HCT116 (cell line): ENCODE data around the gene DTD1. TPM values are rescaled to one million over a fixed set of nuclear protein-coding genes. Genes with fewer than 3 reads are reported as not detected.

Experiments
- ATAC-seq: fragments of 200-7000 bp; cut with Tn5 transposase; 2 replicates; pipeline ENCODE4 v1.9.1; 2020; ENCODE audit warnings: mild to moderate bottlenecking, moderate library complexity
- BruUV-seq: library from RNA; stranded (reverse); fragments of 400-500 nt; replicated peaks from 2 replicates; lab custom pipeline; 2021; lab: Mats Ljungman, UMichigan
- CTCF ChIA-PET: fragments of 300-600 bp; sonication (Branson Sonifier 250); formaldehyde crosslinking; loops from one replicate; lab custom pipeline; 2021; ENCODE audit warnings: antibody characterized with exemption; lab: Charles Lee
- POLR2A ChIA-PET: fragments of 300-600, 350-600 bp; sonication (Branson Sonifier 250); formaldehyde crosslinking; loops from one replicate; lab custom pipeline; 2021; ENCODE audit warnings: antibody characterized with exemption; lab: Charles Lee
- RAD21 ChIA-PET, 2 experiments: fragments of 300-600 bp; sonication (Branson Sonifier 250); formaldehyde crosslinking; loops; one replicate each; lab custom pipeline; 2023; ENCODE audit warnings: low total read pairs in 2 of 2; ENCODE audit not compliant: uncharacterized antibody in 2 of 2, unreplicated experiment in 2 of 2, low non-redundant PET in 1 of 2; lab: Charles Lee
- DNase-seq: peaks from one replicate; pipeline ENCODE4 v3.0.0-alpha.2; 2010; ENCODE audit warnings: low read depth, low spot score
- H2AFZ ChIP-seq: fragments of 200-600 bp; shearing (Covaris generic), sonication (generic); 2 replicates; pipeline ENCODE4 v1.6.1; 2017; ENCODE audit warnings: low read depth, mixed run types, mixed read lengths, antibody characterized with exemption, low read length; ENCODE audit not compliant: poor library complexity, severe bottlenecking
- H3K27ac ChIP-seq: 2 replicates; pipeline ENCODE4 v1.5.1; 2012; ENCODE audit warnings: low read depth, low read length
- H3K27me3 ChIP-seq: fragments of 200-600 bp; sonication (generic); 2 replicates; pipeline ENCODE4 v1.6.1; 2016; ENCODE audit warnings: mixed run types, low read length, mixed read lengths; ENCODE audit not compliant: insufficient read depth
- H3K36me3 ChIP-seq, 2 experiments: fragments of 200-500 bp in 1 of 2; fragments of 200-600 bp in 1 of 2; sonication (Bioruptor generic) in 1 of 2; sonication (generic) in 1 of 2; 2 replicates each; pipeline versions ENCODE4 v1.5.1 to v1.6.1; 2014 to 2016; ENCODE audit warnings: low read length in 2 of 2, inconsistent platforms in 1 of 2, mixed read lengths in 1 of 2, mixed run types in 1 of 2; ENCODE audit not compliant: insufficient read depth in 2 of 2, control insufficient read depth in 1 of 2
- H3K4me1 ChIP-seq, 2 experiments: fragments of 200-600 bp in 1 of 2; sonication (generic) in 1 of 2; 2 replicates each; pipeline versions ENCODE4 v1.5.1 to v1.6.1; 2012 to 2017; ENCODE audit warnings: low read length in 2 of 2, inconsistent platforms in 1 of 2, mild to moderate bottlenecking in 1 of 2, mixed read lengths in 1 of 2, mixed run types in 1 of 2, moderate library complexity in 1 of 2; ENCODE audit not compliant: insufficient read depth in 2 of 2, control insufficient read depth in 1 of 2
- H3K4me2 ChIP-seq: fragments of 200-600 bp; sonication (generic); 2 replicates; pipeline ENCODE4 v1.6.1; 2017; ENCODE audit warnings: mixed run types, low read length, mixed read lengths
- H3K4me3 ChIP-seq, 2 experiments: fragments of 200-600 bp in 1 of 2; sonication (generic) in 1 of 2; replicated peaks in 1 of 2; 2 replicates each; pipeline ENCODE4 v1.5.1; 2011 to 2016; ENCODE audit warnings: low read length in 2 of 2, control low read depth in 1 of 2, low read depth in 1 of 2, mild to moderate bottlenecking in 1 of 2, mixed read lengths in 1 of 2, mixed run types in 1 of 2
- H3K79me2 ChIP-seq: fragments of 200-600 bp; sonication (generic); 2 replicates; pipeline ENCODE4 v1.6.1; 2017; ENCODE audit warnings: mild to moderate bottlenecking, mixed run types, low read length, moderate library complexity, mixed read lengths; ENCODE audit not compliant: insufficient read depth
- H3K9ac ChIP-seq: fragments of 200-600 bp; sonication (generic); 2 replicates; pipeline ENCODE4 v1.6.1; 2016; ENCODE audit warnings: low read length, mixed read lengths
- H3K9me2 ChIP-seq: fragments of 200-600 bp; sonication (generic), shearing (Covaris generic); 2 replicates; pipeline ENCODE4 v1.6.1; 2017; ENCODE audit warnings: mixed run types, mild to moderate bottlenecking, moderate library complexity; ENCODE audit not compliant: insufficient read depth
- H3K9me3 ChIP-seq, 2 experiments: fragments of 200-500 bp in 1 of 2; fragments of 200-600 bp in 1 of 2; sonication (Bioruptor generic) in 1 of 2; sonication (generic) in 1 of 2; 2 replicates each; pipeline ENCODE4 v1.6.1; 2014 to 2017; ENCODE audit warnings: low read length in 2 of 2, mixed read lengths in 2 of 2, inconsistent platforms in 1 of 2, low read depth in 1 of 2, mild to moderate bottlenecking in 1 of 2, mixed run types in 1 of 2, moderate library complexity in 1 of 2; ENCODE audit not compliant: control insufficient read depth in 1 of 2, insufficient read depth in 1 of 2
- H4K20me1 ChIP-seq: fragments of 200-600 bp; sonication (generic), shearing (Covaris generic); 2 replicates; pipeline ENCODE4 v1.6.1; 2017; ENCODE audit warnings: mixed run types, mild to moderate bottlenecking, moderate library complexity; ENCODE audit not compliant: insufficient read depth
- CBX3 ChIP-seq: IDR thresholded peaks from 2 replicates; pipeline ENCODE4 v1.6.1; 2012; ENCODE audit warnings: low read depth
- POLR2A ChIP-seq: IDR thresholded peaks from 2 replicates; pipeline ENCODE4 v1.7.0; 2011; ENCODE audit warnings: borderline replicate concordance; ENCODE audit not compliant: insufficient read depth, insufficient read length; ENCODE audit errors: extremely low read depth
- RAD21 ChIP-seq: IDR thresholded peaks from 2 replicates; pipeline ENCODE4 v1.6.1; 2012; ENCODE audit warnings: low read depth, mild to moderate bottlenecking
- intact Hi-C: fragments of 100-400 bp; cut with micrococcal nuclease; formaldehyde crosslinking; loops from 2 replicates; pipeline ENCODE4 v1.10.0; 2022
- total RNA-seq: library from RNA; stranded (reverse); gene quantifications from one replicate; pipeline ENCODE4 v1.2.1, GENCODE V29; 2021; ENCODE audit not compliant: unreplicated experiment
- TF ChIP-seq, protein P1 (sequence below): IDR thresholded peaks from 2 replicates; pipeline ENCODE4 v1.6.1; 2011; ENCODE audit warnings: mild to moderate bottlenecking, low read length, moderate library complexity; ENCODE audit not compliant: insufficient replicate concordance; ENCODE audit errors: extremely low read depth
- TF ChIP-seq, protein P2 (sequence below): IDR thresholded peaks from 2 replicates; pipeline ENCODE4 v1.6.1; 2012; ENCODE audit warnings: low read depth

Gene DTD1
- total RNA-seq, 1 experiment from 2014 or later: 54.5 TPM

- ChIA-PET RAD21 (no interaction called here), POLR2A (no interaction called here)
Measured at GRCh38 chr20:18639501-18639979, 51.7 kb downstream of the DTD1 start.

More at GRCh38 chr20:18639501-18639979, 51.7 kb downstream of the DTD1 start:
- no peak overlapping the region for H2AFZ ChIP-seq
- H3K9me3 ChIP-seq: no peaks in the 10 kb centered on the region
- ATAC-seq (no peak), DNase-seq (no peak)
- H3K36me3 ChIP-seq: no peaks in the 10 kb centered on the region
- H3K9me2 ChIP-seq: no peaks in the 10 kb centered on the region
- H3K9ac ChIP-seq: no peak overlapping the region
- intact Hi-C loops: no loop called here
- H3K27ac ChIP-seq: no peak overlapping the region
- H4K20me1 ChIP-seq: no peaks in the 10 kb centered on the region
- TF ChIP-seq CBX3 (no peak), POLR2A (no peak), RAD21 (no peak)
- TF ChIP-seq, protein P1, sequence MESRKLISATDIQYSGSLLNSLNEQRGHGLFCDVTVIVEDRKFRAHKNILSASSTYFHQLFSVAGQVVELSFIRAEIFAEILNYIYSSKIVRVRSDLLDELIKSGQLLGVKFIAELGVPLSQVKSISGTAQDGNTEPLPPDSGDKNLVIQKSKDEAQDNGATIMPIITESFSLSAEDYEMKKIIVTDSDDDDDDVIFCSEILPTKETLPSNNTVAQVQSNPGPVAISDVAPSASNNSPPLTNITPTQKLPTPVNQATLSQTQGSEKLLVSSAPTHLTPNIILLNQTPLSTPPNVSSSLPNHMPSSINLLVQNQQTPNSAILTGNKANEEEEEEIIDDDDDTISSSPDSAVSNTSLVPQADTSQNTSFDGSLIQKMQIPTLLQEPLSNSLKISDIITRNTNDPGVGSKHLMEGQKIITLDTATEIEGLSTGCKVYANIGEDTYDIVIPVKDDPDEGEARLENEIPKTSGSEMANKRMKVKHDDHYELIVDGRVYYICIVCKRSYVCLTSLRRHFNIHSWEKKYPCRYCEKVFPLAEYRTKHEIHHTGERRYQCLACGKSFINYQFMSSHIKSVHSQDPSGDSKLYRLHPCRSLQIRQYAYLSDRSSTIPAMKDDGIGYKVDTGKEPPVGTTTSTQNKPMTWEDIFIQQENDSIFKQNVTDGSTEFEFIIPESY: no peak
- TF ChIP-seq, protein P2, sequence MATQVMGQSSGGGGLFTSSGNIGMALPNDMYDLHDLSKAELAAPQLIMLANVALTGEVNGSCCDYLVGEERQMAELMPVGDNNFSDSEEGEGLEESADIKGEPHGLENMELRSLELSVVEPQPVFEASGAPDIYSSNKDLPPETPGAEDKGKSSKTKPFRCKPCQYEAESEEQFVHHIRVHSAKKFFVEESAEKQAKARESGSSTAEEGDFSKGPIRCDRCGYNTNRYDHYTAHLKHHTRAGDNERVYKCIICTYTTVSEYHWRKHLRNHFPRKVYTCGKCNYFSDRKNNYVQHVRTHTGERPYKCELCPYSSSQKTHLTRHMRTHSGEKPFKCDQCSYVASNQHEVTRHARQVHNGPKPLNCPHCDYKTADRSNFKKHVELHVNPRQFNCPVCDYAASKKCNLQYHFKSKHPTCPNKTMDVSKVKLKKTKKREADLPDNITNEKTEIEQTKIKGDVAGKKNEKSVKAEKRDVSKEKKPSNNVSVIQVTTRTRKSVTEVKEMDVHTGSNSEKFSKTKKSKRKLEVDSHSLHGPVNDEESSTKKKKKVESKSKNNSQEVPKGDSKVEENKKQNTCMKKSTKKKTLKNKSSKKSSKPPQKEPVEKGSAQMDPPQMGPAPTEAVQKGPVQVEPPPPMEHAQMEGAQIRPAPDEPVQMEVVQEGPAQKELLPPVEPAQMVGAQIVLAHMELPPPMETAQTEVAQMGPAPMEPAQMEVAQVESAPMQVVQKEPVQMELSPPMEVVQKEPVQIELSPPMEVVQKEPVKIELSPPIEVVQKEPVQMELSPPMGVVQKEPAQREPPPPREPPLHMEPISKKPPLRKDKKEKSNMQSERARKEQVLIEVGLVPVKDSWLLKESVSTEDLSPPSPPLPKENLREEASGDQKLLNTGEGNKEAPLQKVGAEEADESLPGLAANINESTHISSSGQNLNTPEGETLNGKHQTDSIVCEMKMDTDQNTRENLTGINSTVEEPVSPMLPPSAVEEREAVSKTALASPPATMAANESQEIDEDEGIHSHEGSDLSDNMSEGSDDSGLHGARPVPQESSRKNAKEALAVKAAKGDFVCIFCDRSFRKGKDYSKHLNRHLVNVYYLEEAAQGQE: no peak
- H3K4me3 ChIP-seq: no peak overlapping the region
- BruUV-seq: no TSS peak
- no peaks in the 10 kb centered on the region for H3K4me1 ChIP-seq
- H3K27me3 ChIP-seq: no peaks in the 10 kb centered on the region
- CTCF ChIA-PET: no interaction called here
- no peak overlapping the region for H3K4me2 ChIP-seq
- no peaks in the 10 kb centered on the region for H3K79me2 ChIP-seq
